ENCODE data around the gene TMEM108. TPM values are rescaled to one million over a fixed set of nuclear protein-coding genes. Genes with fewer than 3 reads are reported as not detected.

Gene TMEM108
- total and polyA plus RNA-seq, 2 of the 4 experiments (the other 2 are of a cell fraction), result 0.18 to 2.2 TPM

DNA sequence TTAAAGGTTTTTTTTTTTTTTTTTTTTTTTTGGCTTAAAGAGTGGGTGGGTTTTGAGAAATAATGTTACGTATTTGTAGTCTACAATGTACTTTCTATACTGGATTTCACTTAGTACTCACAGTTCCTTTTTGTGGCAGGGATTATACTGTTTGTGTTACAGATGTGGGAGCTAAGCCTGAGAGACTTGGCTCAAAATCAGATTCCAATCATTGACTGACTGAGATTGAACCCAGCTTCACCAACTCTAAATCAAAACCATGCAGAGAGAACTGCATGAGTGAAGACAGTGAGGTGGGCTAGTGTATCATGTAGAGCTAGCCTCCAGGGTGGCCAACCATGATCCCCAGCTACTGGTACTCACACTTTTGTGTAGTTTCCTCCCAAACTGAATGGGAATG is 68.0 kb downstream of the TMEM108 start:
- ChIA-PET CTCF (no interaction called here), POLR2A (ENCODE audit: unreplicated experiment) (no interaction called here)
- in situ Hi-C loops (cut with MboI; ENCODE audit: low sequenced_read_pairs), result no loop called here
- H4K20me1 ChIP-seq (ENCODE audit: insufficient read depth, low read length), result no peaks in the 10 kb centered on the region
- H3K9me1 ChIP-seq (ENCODE audit: insufficient read depth, low read length), result no peaks in the 10 kb centered on the region
- H3K14ac ChIP-seq (replicated peaks; ENCODE audit: low read depth, low read length), result no peak overlapping the region
- no peak overlapping the region for H3K4ac ChIP-seq (ENCODE audit: low read depth, low read length)
- no peak overlapping the region for H3K18ac ChIP-seq (ENCODE audit: low read depth, low read length)
- H3K36me3 ChIP-seq (ENCODE audit: control insufficient read depth, insufficient read depth, low read length), result no peaks in the 10 kb centered on the region
- no peak overlapping the region for H2BK15ac ChIP-seq (ENCODE audit: low read depth, low read length)
- no peak overlapping the region for H3K23ac ChIP-seq (ENCODE audit: low read depth, low read length)
- H3K4me1 ChIP-seq (ENCODE audit: control insufficient read depth, insufficient read depth, low read length), result no peaks in the 10 kb centered on the region
- H3K4me2 ChIP-seq (ENCODE audit: low read depth, low read length), result no peak overlapping the region
- ATAC-seq (ENCODE audit: low read depth) (no peak), DNase-seq (no peak)
- intact Hi-C loops (cut with micrococcal nuclease), result no loop called here
- H4K91ac ChIP-seq (ENCODE audit: insufficient read depth, low read depth, low read length), result no peak overlapping the region
- no peak overlapping the region for H3K56ac ChIP-seq (ENCODE audit: extremely low read depth, insufficient read depth, low read length)
- no peak overlapping the region for H3K27ac ChIP-seq (ENCODE audit: insufficient read depth, low read length)
- no peak overlapping the region for H2AFZ ChIP-seq (replicated peaks; ENCODE audit: low read length, poor library complexity)
- no peaks in the 10 kb centered on the region for H3K27me3 ChIP-seq (ENCODE audit: control insufficient read depth, insufficient read depth, low read length)
- dilution Hi-C loops (cut with HindIII; ENCODE audit: low sequenced_read_pairs, unreplicated experiment), result no loop called here
- no peak overlapping the region for H4K5ac ChIP-seq (ENCODE audit: low read depth, low read length)
- H2BK5ac ChIP-seq (ENCODE audit: low read depth, low read length, poor library complexity, severe bottlenecking), result no peak overlapping the region
- H4K8ac ChIP-seq (ENCODE audit: low read depth in 2 of 2, low read length in 2 of 2), result no peak overlapping the region
- H3K9ac ChIP-seq (ENCODE audit: low read depth, low read length), result no peak overlapping the region
- no peak overlapping the region for H2BK20ac ChIP-seq (ENCODE audit: low read depth, low read length)
- no TSS peak for BruUV-seq (replicated peaks)
- TF ChIP-seq RFX5 (IDR thresholded peaks at IDR 0.05; ENCODE audit: low read depth, low read length) (no peak), BHLHE40 (IDR thresholded peaks at IDR 0.05; ENCODE audit: low read depth, low read length) (no peak), POLR2A (IDR thresholded peaks at IDR 0.05; ENCODE audit: low read depth, low read length) (no peak), NFE2L2 (IDR thresholded peaks at IDR 0.05; ENCODE audit: low read depth, low read length) (no peak), MAFK (IDR thresholded peaks at IDR 0.05; ENCODE audit: low read depth, low read length) (no peak), CHD1 (IDR thresholded peaks at IDR 0.05; ENCODE audit: low read depth, low read length) (no peak), SMC3 (IDR thresholded peaks at IDR 0.05; ENCODE audit: low read depth, low read length) (no peak)
- TF ChIP-seq, protein P1, sequence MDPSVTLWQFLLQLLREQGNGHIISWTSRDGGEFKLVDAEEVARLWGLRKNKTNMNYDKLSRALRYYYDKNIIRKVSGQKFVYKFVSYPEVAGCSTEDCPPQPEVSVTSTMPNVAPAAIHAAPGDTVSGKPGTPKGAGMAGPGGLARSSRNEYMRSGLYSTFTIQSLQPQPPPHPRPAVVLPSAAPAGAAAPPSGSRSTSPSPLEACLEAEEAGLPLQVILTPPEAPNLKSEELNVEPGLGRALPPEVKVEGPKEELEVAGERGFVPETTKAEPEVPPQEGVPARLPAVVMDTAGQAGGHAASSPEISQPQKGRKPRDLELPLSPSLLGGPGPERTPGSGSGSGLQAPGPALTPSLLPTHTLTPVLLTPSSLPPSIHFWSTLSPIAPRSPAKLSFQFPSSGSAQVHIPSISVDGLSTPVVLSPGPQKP (IDR thresholded peaks at IDR 0.05; ENCODE audit: borderline replicate concordance, low read depth, low read length), result no peak
- H2AK5ac ChIP-seq (ENCODE audit: low read depth, low read length), result no peak overlapping the region
- no peak overlapping the region for H3K4me3 ChIP-seq (ENCODE audit: insufficient read depth, low read depth, low read length)
- H3K79me1 ChIP-seq (ENCODE audit: low read depth in 1 of 2, low read length in 2 of 2), result no peaks in the 10 kb centered on the region
- whole genome bisulfite sequencing, 2 experiments (ENCODE audit: extremely low coverage in 2 of 2, insufficient read length in 1 of 2), result no CpG with 5 or more reads among the region's 1 CpG
- no peak overlapping the region for H2AK9ac ChIP-seq (replicated peaks; ENCODE audit: low read depth, low read length, poor library complexity)
- no peaks in the 10 kb centered on the region for H3K9me3 ChIP-seq (ENCODE audit: control insufficient read depth, insufficient read depth, low read length)
- no peak overlapping the region for H2BK120ac ChIP-seq (ENCODE audit: low read depth, low read length)
